Activated T-cell treated with anti-CD3 and anti-CD28 coated beads, Interleukin-2, amount 50 U/mL, for 48 hours (primary cell): ENCODE results near the gene SNX6.
"Not testable (repeated sequence)": the region's sequence is repeated elsewhere in the genome, so short reads cannot be mapped to it uniquely, and the experiment has no call there.

ENCODE experiments used
- DNase-seq, 2 experiments: peaks; one replicate each; pipeline ENCODE4 v3.0.0-alpha.2; 2020

Gene SNX6

GRCh38 chr14:34520304-34520970 lies 109.5 kb downstream of the SNX6 start:
- not testable (repeated sequence) for DNase-seq
